ENCODE results near the gene ATG4B.

GRCh38 chr2:241658296-241658695 is 20.8 kb downstream of the ATG4B start:
- no peak for TF ChIP-seq POLR2A (IDR thresholded peaks at IDR 0.05; ENCODE audit: low read length)
- no peak for TF ChIP-seq GATA1 (IDR thresholded peaks at IDR 0.05; ENCODE audit: low read depth, low read length)
